DND-41 (cell line): ENCODE results near the gene PRR7.

ENCODE experiments used
- EZH2 ChIP-seq: IDR thresholded peaks from 3 replicates; pipeline ENCODE4 v1.6.1; 2012; ENCODE audit warnings: borderline replicate concordance, low read depth, mild to moderate bottlenecking, moderate library complexity, low read length, inconsistent platforms; ENCODE audit not compliant: severe bottlenecking
- TF ChIP-seq, protein P1 (sequence below): IDR thresholded peaks from 2 replicates; pipeline ENCODE4 v1.5.1; 2012; ENCODE audit warnings: borderline replicate concordance, low read length, moderate library complexity, mild to moderate bottlenecking; ENCODE audit not compliant: poor library complexity, severe bottlenecking; ENCODE audit errors: extremely low read depth

DNA sequence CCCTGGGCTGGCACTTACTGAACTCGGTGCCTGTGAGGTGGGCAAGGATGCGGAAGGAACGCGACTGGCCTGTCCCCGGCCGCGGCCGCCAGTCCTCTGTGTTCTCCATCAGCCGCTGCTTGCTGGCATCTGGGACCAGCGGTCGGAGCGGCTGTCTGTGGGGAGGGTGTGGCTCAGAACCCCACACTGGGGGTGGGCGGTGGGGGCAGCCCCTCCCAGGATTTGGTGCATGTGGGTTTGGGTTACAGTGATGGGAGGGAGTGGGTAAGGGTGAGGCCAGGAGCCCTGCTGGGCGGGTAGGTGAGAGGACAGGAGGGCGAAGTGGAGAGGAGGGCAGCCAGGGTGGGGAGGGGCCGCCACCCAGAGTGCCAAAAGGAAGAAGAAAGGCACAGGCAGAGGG, 44.4 kb downstream of the PRR7 start:
- TF ChIP-seq, protein P1, sequence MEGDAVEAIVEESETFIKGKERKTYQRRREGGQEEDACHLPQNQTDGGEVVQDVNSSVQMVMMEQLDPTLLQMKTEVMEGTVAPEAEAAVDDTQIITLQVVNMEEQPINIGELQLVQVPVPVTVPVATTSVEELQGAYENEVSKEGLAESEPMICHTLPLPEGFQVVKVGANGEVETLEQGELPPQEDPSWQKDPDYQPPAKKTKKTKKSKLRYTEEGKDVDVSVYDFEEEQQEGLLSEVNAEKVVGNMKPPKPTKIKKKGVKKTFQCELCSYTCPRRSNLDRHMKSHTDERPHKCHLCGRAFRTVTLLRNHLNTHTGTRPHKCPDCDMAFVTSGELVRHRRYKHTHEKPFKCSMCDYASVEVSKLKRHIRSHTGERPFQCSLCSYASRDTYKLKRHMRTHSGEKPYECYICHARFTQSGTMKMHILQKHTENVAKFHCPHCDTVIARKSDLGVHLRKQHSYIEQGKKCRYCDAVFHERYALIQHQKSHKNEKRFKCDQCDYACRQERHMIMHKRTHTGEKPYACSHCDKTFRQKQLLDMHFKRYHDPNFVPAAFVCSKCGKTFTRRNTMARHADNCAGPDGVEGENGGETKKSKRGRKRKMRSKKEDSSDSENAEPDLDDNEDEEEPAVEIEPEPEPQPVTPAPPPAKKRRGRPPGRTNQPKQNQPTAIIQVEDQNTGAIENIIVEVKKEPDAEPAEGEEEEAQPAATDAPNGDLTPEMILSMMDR, result no peak
- no peak for TF ChIP-seq EZH2
